COLO829 (cell line): ENCODE results near the gene TNNC1.

Experiments used
- DNase-seq: peaks from one replicate; pipeline ENCODE4 v3.0.0; 2012; ENCODE audit warnings: low spot score

The TNNC1 gene

DNA sequence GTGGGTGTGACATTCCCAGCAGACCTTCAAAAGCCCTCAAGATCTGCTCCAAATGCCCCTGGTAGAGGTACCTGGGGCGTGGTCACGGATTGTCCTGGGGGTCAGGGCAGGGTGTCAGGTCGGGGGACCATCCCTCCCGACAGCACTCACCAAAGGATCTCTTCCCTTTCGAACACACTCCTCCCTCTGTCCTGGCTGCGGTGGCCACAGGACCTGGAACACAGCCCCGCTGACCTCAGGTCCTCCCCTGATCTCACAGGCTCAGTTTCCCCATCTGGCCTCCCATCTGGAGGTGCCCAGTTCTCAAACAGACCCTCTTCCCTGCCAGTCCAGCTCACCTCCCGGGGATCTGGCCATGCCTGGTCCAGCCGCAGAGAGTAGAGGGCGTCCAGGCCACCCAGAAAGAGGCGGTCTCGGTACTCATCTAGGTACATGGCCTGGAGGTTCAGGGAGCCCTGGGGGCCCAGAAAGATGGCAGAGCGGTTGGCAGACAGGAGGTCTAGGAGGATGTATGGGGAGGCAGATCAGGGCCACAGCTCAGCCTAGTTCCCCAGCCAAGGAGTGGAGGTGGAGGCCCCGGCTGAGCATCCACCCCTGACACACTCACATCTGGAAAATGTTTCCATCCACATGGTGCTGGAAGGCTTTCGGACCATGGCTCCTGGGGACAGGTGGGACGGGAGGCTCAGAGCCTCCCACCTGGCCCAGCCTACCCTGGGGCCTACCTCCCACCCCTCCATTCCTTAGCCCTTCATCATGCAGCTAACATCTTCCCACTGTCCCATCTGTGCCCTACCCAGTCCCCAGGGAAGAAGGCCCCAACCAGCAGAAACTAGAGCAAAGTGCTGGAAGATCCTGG is 11.2 kb downstream of the TNNC1 start:
- DNase-seq = no peak

DNA sequence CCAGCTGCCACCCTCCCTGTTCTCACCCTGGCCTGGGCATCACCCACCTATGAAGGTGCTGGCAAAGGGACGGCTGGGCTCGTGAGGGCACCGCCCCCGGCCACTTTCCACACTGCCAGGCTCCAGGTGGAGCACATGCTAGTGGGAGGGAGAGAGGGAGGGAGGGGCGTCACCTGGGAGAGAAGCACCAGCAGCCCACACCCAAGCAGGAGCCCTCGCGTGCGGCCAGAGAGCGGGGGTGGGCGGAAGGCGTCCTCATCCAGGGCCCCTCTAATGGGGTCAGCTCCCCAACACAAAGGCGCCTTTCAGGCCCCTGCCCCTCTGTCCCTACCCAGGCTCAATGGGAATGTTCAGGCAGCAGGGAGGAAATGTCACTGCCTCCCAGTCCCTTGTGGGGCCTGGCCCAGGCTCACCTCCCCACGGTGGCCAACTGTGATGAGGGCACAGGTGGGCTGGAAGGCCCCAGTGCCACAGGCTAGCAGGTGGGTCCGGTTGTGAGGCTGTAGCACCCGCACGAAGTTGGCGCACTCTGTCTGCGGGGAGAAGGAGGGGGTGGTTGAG is 12.0 kb downstream of the TNNC1 start:
- DNase-seq = no peak

GRCh38 chr3:52441091-52441771 is 12.6 kb downstream of the TNNC1 start:
- no peak for DNase-seq

- no peak for DNase-seq
Observed at GRCh38 chr3:52440671-52441070, 13.2 kb downstream of the TNNC1 start.

DNA sequence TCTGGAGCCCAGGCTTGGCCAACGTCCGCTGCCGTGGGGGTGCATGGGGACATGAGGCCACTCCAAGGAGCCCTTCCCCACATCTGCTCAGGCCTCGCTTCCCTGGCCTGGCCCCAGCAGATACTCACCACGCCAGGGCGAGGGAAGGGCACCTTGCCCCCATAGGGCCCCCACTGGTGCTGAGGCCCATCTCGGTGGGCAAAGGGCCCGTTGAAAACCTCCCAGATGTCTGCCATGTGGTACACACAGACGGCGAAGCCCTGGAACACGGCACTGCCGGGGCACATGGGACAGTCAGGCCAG is 13.6 kb downstream of the TNNC1 start:
- no peak for DNase-seq

- DNase-seq = no peak
Observed at GRCh38 chr3:52439426-52440248, 14.2 kb downstream of the TNNC1 start.

DNA sequence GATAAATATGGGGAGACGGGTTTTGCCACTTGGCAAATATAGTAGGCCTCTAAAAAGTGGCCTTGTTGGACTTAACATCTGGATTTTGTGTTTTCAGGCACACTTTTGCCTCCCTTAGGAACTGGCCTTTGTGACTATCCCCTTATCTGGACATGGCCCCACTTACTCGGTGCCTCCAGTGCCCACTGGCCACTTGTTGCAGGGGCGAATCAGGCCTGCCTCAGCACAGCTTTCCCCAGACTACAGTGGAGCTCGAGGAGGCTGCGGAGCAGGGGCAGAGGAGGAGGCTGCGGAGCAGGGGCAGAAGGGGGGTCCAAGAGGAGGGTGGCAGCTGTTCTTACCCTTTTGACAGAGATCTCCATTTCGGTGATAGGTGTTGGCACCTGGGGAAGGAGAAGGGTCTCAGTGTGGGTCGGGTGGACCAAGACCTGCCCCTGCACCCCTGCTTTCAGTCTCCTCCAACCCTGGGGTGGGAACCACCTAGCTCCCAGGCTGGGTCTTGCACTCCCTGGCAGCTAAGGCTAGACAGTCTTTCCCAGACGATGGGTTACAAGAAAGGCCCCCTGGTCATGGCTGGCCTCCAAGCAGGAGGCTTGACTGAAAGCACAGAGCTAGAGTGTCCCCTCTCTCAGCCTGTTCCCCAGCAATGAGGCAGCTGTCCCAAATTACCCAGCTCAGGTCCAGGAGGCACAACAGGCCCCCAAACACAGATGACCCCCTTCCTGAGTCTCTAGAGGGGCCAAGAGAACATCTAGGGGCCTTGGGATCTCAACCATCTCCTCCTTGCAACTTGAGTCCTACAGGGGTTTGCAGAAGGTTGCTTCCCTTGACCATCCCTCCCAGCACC is 15.0 kb downstream of the TNNC1 start:
- DNase-seq = no peak

GRCh38 chr3:52438104-52438376 is 15.8 kb downstream of the TNNC1 start:
- DNase-seq = no peak

DNA sequence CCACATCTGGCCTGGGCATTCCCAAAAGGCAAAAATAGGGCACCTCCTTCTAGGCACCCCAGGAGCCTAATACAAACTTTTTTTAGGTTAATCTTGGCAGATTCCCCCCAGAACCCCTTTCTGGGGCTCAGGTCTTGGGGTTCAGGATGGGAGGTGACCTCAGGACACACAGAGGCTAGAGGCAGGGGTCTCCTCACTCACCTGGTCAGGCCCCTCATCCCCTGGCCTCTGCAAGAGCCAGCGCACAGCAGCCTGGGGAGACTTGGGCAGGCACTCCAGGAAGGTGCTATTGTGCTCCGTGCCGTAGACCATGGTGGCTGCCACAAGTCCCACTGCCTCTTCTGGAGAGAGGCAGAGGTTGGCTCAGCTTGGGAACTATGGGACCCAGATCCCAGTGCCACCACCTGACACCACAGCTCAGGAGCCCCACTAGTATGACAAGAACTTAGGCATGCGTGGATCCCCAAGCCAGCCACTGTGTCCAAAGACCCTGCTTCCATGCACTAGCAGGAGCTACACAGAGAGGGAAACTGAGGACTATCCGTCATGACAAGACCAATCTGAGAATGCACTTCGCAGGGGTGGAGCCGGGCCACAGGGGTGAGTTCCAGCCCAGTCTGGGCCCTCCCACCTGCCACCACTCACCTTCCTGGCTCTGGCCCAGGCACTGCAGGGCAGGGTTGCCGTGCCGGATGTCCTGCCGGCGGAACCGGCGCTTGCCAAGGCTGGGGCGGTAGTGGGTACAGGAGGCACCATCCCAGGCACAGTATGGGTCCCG is 16.3 kb downstream of the TNNC1 start:
- no peak for DNase-seq

DNA sequence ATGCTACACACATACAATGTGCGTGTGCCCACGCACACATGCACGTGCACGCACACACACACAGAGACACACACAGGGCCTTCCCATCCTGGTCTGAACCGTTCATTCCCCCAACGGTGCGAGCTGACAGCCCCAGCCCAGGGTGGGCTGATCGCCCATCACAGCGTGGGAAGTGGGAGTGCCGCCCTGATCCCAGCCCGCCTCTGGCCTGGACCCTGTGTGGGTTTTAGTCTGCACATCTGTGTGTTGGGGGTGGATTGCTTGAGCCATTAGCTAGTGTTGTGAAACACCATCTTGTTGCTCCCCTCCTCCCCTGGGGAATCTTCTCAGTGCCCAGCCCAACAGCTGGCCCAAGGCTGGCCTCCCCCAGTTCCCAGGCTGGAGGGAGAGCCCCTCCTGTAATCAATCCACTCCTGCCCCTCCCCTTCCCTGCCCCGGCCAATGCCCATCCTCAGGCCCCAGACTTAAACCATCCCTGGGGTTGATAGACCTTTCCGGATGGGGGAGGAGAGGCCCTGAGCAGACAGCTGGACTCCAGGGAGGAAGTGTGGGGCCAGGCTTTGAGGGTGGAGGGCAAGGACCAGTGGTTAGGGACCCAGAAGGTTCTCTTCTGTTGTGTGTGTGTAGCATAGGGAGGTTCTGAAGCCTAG is 17.2 kb downstream of the TNNC1 start:
- DNase-seq = no peak

DNA sequence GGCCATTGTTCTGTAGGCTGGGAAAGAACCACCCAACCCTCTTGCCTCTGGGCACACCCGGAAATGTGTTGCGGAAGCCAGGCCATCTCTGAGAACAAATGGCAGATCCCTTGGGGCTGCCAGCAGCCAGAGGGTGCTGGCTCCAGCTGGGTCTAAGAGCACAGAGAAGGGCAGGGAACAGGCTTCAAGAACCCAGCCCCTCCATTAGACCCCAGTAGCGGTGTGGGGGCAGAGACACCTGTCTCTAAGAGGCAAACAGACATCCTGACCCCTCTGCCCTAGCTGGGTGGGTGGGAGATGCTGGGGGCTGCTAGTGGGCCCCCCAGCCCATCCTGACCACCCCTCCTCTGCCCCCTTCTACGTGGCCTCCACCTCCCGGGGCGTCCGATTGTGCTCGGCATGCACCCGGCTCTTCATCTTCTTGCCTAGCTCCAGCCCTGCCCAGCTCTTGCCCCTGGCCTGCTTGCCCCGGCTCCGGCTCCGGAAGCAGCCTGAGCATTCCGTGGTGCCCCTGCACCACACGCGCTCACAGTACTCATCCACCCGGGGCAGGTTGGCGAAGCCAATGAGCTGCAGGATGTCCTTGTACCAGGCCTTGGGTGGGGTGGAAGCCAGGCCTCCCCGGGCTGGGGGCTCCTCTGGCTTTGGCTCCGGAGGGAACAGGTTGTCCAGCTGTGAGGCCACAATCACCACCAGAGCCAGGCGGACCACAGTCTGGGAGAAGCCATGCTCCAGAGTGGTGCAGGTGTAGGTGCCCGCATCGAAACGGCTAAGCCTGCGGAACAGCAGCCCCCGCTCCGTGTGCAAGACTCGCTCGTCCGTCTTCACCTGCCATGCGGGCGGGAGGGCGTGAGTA is 18.4 kb downstream of the TNNC1 start:
- no peak for DNase-seq

GRCh38 chr3:52434491-52435115 is 19.2 kb downstream of the TNNC1 start:
- DNase-seq = no peak

DNA sequence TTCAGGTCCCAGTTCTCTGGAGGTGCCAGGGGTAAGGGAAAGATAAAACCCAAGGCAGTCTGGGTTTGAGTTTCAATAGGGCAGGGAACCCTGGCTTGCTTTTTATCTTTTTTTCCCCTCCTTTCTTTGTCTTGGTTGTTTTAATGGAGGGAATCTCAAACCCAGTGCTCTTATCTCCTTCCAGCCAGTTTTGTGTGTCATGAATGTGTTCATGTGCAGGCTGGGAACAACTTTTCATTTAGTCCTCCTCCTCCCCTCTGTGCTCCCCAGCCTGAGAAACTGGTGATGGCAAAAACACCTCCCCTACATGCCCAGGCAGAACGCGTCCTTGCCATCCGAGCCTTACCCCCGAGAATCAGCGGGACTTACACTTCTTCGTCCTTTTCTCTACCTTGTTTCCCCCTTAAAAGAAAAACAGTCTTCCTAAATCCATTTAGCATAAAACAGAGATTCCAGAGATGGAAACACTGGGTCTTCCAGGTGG is 19.8 kb downstream of the TNNC1 start:
- DNase-seq = no peak

DNA sequence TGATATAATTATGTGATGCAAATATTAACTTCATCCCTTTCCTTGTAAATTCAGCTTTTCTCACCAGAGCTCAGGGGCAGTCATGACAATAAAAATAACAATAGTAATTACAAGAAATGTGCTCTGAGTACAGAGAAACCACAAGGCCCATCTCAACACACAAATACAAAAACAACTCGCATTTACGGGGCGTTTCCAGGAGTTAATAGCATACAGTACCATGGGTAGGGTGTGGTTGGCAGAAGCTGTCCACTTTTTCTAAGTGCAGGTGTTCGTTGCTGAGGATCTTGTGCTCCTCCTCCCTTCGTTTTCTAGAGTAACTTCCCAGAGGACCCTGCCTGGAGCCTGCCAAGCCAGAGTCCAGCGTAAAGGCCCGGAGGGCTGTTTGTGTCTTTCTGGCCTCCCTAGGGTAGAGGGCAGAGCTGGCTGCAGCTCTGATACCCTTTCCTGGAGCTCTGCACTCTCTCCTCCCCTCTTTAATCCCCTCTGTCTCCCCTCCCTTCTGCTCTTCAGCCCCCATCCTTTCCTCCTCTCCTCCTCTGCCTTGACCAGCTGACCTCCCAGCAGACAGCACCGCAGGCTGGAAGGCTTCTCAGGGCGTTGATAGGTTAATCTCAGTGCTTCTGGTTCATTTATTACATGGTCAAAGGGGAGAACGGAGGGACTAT is 20.4 kb downstream of the TNNC1 start:
- DNase-seq = no peak

DNA sequence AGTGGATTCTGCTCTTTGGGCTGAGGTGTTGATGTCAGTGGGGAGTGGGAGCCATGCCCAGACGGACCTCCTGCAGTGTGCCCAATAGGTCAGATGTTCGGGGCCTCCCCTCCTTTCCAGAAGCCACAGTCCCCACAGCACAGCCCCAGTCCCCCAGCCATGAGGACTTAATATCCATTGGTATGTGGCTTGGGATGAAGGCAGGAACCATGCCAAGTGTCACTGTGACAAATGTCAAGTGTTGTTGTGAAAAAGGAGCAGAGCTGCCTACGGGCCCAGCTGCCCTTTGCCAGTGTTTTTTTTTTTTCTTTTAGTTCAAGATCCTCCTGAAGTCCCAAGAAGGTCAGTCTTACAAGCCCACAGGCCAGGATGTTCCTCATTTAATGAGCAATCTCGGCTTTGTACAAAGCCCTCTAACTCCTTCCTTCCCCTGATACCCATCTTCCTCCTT is 21.1 kb downstream of the TNNC1 start:
- no peak for DNase-seq

- no peak for DNase-seq
Observed at GRCh38 chr3:52432225-52432624, 21.6 kb downstream of the TNNC1 start.

DNA sequence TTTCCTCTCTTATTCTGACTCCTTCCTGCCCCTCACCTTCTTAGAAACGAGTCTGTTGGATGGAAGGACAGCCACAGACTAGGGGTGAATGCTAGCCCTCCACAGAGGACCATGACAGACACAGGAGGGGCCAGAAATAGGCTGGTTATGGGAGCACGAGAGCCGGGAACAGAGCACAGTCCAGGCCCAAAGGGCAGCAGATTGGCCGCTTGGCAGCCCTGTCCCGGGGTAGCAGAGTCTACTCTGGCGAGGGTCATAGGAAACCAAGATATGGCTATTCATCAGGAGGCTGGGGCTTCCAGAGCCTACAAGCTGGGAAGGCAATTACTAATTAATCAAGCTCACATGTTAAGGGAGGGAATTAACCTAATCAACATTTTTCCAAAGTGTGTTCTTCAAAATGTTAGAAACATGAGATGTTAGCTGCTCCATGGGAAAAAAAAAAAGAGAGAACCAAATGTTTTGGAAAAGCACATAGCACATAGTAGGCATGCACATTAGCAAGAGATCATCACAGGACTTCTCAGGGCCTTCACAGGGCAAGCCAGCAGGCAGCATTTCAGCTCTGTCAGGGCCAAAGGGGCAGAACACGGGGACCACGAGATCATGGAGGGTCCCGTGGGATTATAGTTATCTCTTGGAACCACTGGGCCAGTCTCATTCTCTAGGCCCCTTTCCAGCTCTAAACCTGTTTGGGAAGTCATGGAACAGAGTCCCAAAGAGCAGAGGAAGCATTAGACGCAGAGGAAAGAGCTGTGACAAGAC is 22.2 kb downstream of the TNNC1 start:
- DNase-seq = no peak

DNA sequence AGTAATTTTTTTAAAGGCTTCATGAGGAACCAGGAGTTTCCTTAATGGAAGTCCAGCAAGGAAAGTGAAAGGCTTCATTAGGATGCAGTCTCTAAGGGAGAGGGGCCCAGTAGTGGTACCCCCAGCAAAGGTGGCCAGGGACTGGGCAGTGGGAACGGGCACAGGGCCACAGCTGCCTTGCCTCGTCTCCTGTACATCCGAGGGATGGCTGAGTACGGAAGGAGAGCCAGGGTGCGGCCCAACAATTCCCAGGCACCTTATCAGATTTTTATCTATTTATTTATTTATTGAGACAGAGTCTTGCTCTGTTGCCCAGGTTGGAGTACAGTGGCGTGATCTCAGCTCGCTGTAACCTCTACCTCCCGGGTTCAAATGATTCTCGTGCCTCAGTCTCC is 23.4 kb downstream of the TNNC1 start:
- DNase-seq = no peak
